Naive thymus-derived CD8-positive, alpha-beta T cell (primary cell): ENCODE measurements around the gene PGPEP1. TPM values are rescaled to one million over a fixed set of nuclear protein-coding genes. Genes with fewer than 3 reads are reported as not detected.
"Not testable (repeated sequence)": the region's sequence is repeated elsewhere in the genome, so short reads cannot be mapped to it uniquely, and the experiment has no call there.

Experiments
- ATAC-seq, 2 donors: fragments of 150-1000 bp; cut with Tn5 transposase in 1 of 2; sonication (Bioruptor Pico), chemical (Tn5 transposase) in 1 of 2; 1 replicate in 1 of 2; 2 replicates in 1 of 2; pipeline ENCODE4 v1.10.0; 2021; ENCODE audit warnings: mild to moderate bottlenecking in 2 of 2, moderate library complexity in 2 of 2
- POLR2A ChIA-PET: fragments of 350-600 bp; sonication (Branson Sonifier 250); formaldehyde crosslinking; loops from one replicate; lab custom pipeline; 2021; ENCODE audit warnings: antibody characterized with exemption; lab: Charles Lee
- DNase-seq, 10 donors: peaks; one replicate each; pipeline versions ENCODE4 v3.0.0 to v3.0.0-alpha.2; 2020 to 2022
- H3K27ac Mint-ChIP-seq, 10 donors: one replicate each; pipeline ENCODE4 v1.8.0; 2020 to 2022; ENCODE audit warnings: mild to moderate bottlenecking in 10 of 10, mixed read lengths in 10 of 10, moderate library complexity in 4 of 10, inconsistent platforms in 1 of 10
- H3K27me3 Mint-ChIP-seq, 5 donors: one replicate each; pipeline ENCODE4 v1.8.0; 2021 to 2022; ENCODE audit warnings: mixed read lengths in 5 of 5
- H3K36me3 Mint-ChIP-seq, 3 donors: one replicate each; pipeline ENCODE4 v1.8.0; 2020 to 2022; ENCODE audit warnings: mixed read lengths in 3 of 3, mild to moderate bottlenecking in 2 of 3, inconsistent platforms in 1 of 3
- H3K4me1 Mint-ChIP-seq, 4 donors: one replicate each; pipeline ENCODE4 v1.8.0; 2021 to 2022; ENCODE audit warnings: mixed read lengths in 4 of 4
- H3K4me3 Mint-ChIP-seq, 10 donors: one replicate each; pipeline ENCODE4 v1.8.0; 2020 to 2022; ENCODE audit warnings: mild to moderate bottlenecking in 10 of 10, mixed read lengths in 10 of 10, moderate library complexity in 6 of 10, inconsistent platforms in 1 of 10
- H3K9me3 Mint-ChIP-seq, 9 donors: one replicate each; pipeline ENCODE4 v1.8.0; 2020 to 2022; ENCODE audit warnings: mixed read lengths in 9 of 9, mild to moderate bottlenecking in 3 of 9, inconsistent platforms in 1 of 9, moderate library complexity in 1 of 9
- polyA plus RNA-seq, 3 donors: library from polyadenylated mRNA; unstranded; fragments of 300-500 nt; fragmentation: Illumina TruSeq; gene quantifications; one replicate each; pipeline ENCODE4 v1.2.3, GENCODE V29; 2021
- total RNA-seq, 8 experiments: library from RNA in 2 of 8; stranded (reverse) in 2 of 8; gene quantifications; one replicate each; pipeline ENCODE4 v1.2.3 and lab custom pipeline; 2021 to 2026

Gene PGPEP1
- total and polyA plus RNA-seq, 5 experiments from 2014 or later, result 9.3 to 61.0 (median 11.9) TPM

DNA sequence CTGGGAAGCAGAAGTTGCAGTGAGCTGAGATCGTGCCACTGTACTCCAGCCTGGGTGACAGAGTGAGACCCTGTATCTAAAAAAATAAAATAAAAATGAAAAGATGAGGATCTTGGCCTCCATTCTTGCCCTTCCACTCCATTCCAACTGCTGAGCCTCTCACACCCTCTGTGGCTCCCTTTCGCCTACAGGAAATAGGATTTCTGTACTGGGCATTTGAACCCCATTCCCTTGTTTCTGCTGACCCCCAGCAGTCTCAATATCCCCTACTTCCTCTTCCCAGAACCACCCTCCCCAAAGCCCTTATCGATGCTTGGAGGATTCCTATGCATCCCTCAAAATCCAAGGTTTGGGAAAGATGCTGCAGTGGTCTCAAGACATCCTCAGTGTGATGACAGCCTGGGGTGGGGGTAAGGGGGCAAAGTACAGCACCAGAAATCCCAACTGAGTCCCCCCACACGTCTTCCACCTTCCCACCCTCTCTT is 33.1 kb downstream of the PGPEP1 start:
- Mint-ChIP-seq H3K4me3 (peak overlapping the region in 1 of 10 donors; percentile 36), H3K36me3 (peaks cover 0 to 2% (median 0%) of the 10 kb centered on the region in 3 donors), H3K27ac (peak overlapping the region in 5 of 10 donors; percentile 25 to 67 (median 46)), H3K4me1 (peaks cover 4 to 15% (median 10%) of the 10 kb centered on the region in 4 donors), H3K27me3 (no peaks in the 10 kb centered on the region), H3K9me3 (no peaks in the 10 kb centered on the region)
- POLR2A ChIA-PET, result no interaction called here
- ATAC-seq (no peak), DNase-seq (no peak)

DNA sequence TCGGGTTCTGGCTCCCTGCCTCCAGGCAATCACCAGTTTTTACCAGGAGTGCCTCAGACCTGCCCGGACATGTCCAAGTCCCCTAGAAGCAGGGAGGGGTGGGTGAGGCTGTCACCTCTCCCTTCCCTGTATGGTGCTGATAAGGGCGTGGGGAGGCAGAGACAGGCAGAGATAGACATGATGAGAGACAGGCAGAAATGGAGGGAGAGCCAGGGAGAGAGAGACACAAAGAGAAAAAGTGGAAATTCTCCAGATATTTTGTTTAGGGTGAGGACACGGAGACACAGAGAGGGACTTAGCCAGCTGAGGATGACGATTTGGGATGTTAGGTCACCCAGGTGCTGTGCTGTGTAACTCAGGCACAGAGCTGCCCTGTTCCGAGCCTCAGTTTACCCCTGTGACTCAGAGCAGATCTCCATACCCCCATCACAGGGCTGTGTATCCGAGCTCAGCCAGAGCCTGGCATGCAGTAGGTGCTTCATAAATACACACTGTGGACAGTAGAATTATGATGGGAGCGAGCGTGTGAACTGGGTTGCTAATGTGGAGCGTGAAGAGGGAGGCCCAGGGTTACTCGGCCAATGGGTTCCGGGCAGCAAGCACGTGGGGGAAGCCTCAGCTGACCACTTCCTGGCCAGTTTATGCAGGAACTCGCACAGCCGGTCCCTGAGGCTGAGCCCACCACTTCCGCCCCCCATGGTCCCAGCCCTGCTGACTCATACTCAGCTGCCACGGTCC is 33.7 kb downstream of the PGPEP1 start:
- Mint-ChIP-seq H3K27me3 (no peaks in the 10 kb centered on the region), H3K9me3 (no peaks in the 10 kb centered on the region), H3K4me1 (peaks cover 4 to 15% (median 10%) of the 10 kb centered on the region in 4 donors), H3K36me3 (peaks cover 0 to 2% (median 0%) of the 10 kb centered on the region in 3 donors), H3K27ac (peak overlapping the region in 5 of 10 donors; percentile 4 to 67 (median 36)), H3K4me3 (peak overlapping the region in 3 of 10 donors; percentile 0 to 36 (median 34))
- ATAC-seq, result peak; percentile 44 to 57
- peak in 1 of 10 donors; percentile 57 for DNase-seq
- POLR2A ChIA-PET, result no interaction called here

DNA sequence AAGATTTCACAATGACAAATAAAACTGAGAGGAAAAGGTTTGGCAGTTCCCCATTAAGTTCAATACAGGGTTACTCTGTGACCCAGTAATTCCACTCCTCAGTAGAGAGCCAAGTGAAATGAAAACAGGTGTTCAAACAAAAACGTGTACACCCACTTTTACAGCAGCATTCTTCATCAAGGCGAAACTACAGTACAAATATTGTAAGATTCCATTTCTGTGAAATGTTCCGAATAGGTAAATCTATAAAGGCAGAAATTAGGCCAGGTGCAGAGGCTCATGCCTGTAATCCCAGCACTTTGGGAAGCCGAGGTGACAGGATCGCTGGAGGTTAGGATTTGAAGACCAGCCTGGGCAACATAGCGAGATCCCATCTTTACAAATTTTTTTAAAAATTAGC is 36.6 kb downstream of the PGPEP1 start:
- ATAC-seq (no peak), DNase-seq (no peak)
- H3K9me3 Mint-ChIP-seq, result no peaks in the 10 kb centered on the region
- no peaks in the 10 kb centered on the region for H3K36me3 Mint-ChIP-seq
- H3K27me3 Mint-ChIP-seq, result peaks cover 0 to 7% (median 1%) of the 10 kb centered on the region in 5 donors
- POLR2A ChIA-PET, result interaction anchor here (0.7 kb wide), 1 partner anchor 140 kb away, joined by 5 read pairs; no protein-coding TSS in a partner anchor
- H3K4me1 Mint-ChIP-seq, result peaks cover 2 to 15% (median 10%) of the 10 kb centered on the region in 4 donors
- no peak overlapping the region for H3K27ac Mint-ChIP-seq
- H3K4me3 Mint-ChIP-seq, result no peak overlapping the region

DNA sequence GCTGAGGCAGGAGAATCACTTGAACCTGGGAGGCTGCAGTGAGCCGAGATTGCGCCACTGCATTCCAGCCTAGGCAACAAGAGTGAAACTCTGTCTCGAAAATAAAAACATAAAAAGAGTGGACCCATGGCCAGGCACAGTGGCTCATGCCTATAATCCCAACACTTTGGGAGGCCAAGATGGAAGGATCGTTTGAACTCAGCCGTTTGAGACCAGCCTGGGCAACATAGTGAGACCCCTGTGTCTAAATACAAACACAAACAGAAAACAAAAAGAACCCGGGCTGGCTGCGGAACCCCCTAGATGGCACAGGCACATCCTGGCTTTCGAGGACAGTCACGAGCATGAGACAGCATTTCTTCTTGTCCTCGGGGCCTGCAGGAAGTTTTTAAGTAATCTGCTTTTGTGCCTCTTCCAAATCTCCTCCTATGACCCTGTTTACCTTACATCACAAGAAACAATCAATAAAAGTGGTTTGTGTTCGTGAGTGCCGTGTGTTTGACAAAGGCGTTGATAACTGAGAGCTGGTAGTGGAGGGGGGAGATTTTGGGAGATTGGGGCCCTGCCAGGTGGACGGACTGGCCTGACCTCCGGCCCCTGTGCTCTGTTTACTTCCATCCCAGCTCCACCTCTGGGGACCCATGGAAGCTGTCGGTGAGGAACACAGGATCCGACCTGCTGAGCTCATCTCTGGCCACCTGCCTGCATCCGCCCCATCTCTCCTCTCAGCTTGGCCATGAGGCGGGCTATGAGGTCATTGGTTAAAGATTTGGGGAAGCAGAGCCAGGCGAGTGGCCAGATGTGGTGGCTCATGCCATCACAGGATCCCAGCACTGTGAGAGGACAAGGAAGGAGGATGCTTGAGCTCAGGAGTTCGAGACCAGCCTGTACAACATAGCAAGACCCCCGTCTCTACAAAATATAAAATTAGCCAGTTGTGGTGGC is 39.7 kb downstream of the PGPEP1 start:
- no peaks in the 10 kb centered on the region for H3K36me3 Mint-ChIP-seq
- H3K4me1 Mint-ChIP-seq, result no peaks in the 10 kb centered on the region
- ATAC-seq, result no peak
- no peaks in the 10 kb centered on the region for H3K9me3 Mint-ChIP-seq
- no peak overlapping the region for H3K4me3 Mint-ChIP-seq
- DNase-seq, result no peak
- peak overlapping the region in 1 of 10 donors; percentile 44 for H3K27ac Mint-ChIP-seq
- peaks cover 4 to 33% (median 10%) of the 10 kb centered on the region in 5 donors for H3K27me3 Mint-ChIP-seq
- POLR2A ChIA-PET, result no interaction called here

DNA sequence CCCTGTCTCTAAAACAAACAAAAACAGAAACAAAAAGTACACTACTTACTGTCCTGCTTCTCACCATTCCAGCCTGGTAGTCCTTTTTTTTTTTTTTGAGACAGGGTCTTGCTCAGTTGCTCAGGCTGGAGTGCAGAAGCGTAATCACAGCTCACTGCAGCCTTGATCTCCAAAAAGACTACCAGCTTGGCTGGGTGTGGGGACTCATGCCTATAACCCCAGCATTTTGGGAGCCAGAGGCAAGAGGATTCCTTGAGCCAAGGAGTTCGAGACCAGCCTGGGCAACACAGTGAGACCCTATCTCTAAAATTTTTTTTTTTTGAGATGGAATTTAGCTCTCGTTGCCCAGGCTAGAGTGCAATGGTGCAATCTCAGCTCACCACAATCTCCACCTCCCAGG is 40.4 kb downstream of the PGPEP1 start:
- H3K9me3 Mint-ChIP-seq, result no peaks in the 10 kb centered on the region
- POLR2A ChIA-PET, result interaction anchor here (0.7 kb wide), 1 partner anchor 329 kb away, joined by 4 read pairs; no protein-coding TSS in a partner anchor

DNA sequence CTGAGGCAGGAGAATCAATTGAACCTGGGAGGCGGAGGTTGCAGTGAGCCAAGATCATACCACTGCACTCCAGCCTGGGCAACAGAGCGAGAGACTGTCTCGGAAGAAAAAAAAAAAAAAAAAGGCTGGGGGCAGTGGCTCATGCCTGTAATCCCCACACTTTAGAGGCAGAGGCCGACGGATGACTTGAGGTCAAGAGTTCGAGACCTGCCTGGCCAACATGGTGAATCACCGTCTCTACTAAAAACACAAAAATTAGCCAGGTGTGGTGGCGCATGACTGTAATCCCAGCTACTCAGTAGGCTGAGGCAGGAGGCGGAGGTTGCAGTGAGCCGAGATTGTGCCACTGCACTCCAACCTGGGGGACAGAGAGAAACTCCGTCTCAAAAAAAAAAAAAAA is 43.2 kb downstream of the PGPEP1 start:
- POLR2A ChIA-PET, result interaction anchor here (0.5 to 1.7 kb wide), 3 partner anchors 9 to 339 kb away, joined by 3 to 6 read pairs (median 4); no protein-coding TSS in a partner anchor
- H3K4me1 Mint-ChIP-seq, result peaks cover 0 to 13% (median 7%) of the 10 kb centered on the region in 4 donors
- H3K27me3 Mint-ChIP-seq, result peaks cover 10 to 58% (median 20%) of the 10 kb centered on the region in 5 donors
- H3K4me3 Mint-ChIP-seq, DNase-seq, H3K9me3 Mint-ChIP-seq, H3K27ac Mint-ChIP-seq, H3K36me3 Mint-ChIP-seq, ATAC-seq: not testable (repeated sequence)

More for the DNA sequence above, 40.4 kb downstream of the PGPEP1 start:
- H3K4me1 Mint-ChIP-seq, result no peaks in the 10 kb centered on the region
- DNase-seq (no peak), ATAC-seq (no peak)
- peak overlapping the region in 1 of 10 donors; percentile 44 for H3K27ac Mint-ChIP-seq
- H3K27me3 Mint-ChIP-seq, result peaks cover 4 to 41% (median 18%) of the 10 kb centered on the region in 5 donors
- no peak overlapping the region for H3K4me3 Mint-ChIP-seq
- no peaks in the 10 kb centered on the region for H3K36me3 Mint-ChIP-seq

DNA sequence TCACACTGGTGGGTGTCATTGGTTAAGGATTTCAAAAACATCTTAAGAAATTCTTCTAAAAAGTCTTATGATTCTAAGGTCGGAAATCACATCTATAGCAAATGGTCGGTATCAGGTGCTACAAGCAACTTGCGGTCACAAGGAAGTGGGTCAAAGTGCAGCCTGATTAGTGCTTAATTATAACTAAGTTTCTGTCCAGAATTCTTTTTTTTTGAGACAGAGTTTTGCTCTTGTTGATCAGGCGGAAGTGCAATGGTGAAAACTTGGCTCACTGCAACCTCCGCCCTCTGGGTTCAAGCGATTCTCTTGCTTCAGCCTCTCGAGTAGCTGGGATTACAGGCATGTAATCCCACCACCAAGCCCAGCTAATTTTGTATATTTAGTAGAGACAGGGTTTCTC is 44.4 kb downstream of the PGPEP1 start:
- H3K27ac Mint-ChIP-seq, result peak overlapping the region in 1 of 10 donors; percentile 2

DNA sequence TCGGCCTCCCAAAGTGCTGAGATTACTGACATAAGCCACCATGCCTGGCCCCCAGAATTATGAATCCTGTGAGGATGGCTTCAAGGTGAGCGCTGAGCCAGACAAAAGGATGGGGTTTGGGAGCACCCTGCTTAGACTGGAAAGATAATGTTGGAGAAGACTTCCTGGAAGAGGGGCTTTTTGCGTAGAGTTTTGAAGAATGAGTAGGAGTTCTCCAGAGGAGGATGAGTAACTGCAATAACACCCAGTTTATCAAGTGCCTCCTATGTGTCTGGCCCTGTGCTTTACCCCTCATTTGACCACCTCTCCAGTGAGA is 44.9 kb downstream of the PGPEP1 start:
- Mint-ChIP-seq H3K4me1 (peaks cover 0 to 17% (median 8%) of the 10 kb centered on the region in 4 donors), H3K4me3 (no peak overlapping the region), H3K36me3 (no peaks in the 10 kb centered on the region), H3K27me3 (peaks cover 10 to 57% (median 20%) of the 10 kb centered on the region in 5 donors), H3K27ac (no peak overlapping the region), H3K9me3 (no peaks in the 10 kb centered on the region)
- POLR2A ChIA-PET, result no interaction called here
- ATAC-seq (no peak), DNase-seq (no peak)

More for the DNA sequence above, 44.4 kb downstream of the PGPEP1 start:
- H3K36me3 Mint-ChIP-seq, result no peaks in the 10 kb centered on the region
- H3K9me3 Mint-ChIP-seq, result no peaks in the 10 kb centered on the region
- ATAC-seq (no peak), DNase-seq (no peak)
- H3K27me3 Mint-ChIP-seq, result peaks cover 11 to 58% (median 20%) of the 10 kb centered on the region in 5 donors
- H3K4me3 Mint-ChIP-seq, result no peak overlapping the region
- H3K4me1 Mint-ChIP-seq, result peaks cover 0 to 17% (median 8%) of the 10 kb centered on the region in 4 donors
- POLR2A ChIA-PET, result no interaction called here

DNA sequence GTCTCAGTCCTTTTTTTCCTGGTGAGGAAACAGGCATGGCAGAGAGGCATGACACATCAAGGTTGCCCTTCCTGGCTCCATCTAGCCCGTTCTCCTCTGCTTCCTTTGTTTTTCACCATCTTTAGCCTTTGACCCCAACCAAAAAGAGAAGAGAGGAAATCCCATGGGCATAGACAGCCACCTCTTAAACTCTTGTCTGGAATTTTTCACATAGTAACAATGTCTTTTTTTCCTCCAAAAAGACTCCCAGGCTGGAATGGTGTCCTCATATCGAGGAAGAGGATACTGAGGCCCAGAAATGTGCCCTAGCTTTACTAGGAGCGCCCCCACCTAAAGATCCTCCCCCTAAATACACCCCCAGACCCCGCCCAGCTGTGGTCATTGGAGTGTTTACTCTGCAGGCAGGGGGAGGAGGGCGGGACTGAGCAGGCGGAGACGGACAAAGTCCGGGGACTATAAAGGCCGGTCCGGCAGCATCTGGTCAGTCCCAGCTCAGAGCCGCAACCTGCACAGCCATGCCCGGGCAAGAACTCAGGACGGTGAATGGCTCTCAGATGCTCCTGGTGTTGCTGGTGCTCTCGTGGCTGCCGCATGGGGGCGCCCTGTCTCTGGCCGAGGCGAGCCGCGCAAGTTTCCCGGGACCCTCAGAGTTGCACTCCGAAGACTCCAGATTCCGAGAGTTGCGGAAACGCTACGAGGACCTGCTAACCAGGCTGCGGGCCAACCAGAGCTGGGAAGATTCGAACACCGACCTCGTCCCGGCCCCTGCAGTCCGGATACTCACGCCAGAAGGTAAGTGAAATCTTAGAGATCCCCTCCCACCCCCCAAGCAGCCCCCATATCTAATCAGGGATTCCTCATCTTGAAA is 45.5 kb downstream of the PGPEP1 start, which contains the start of gene GDF15:
Gene GDF15 (plus strand): TSS at position 484 of the 868 bp plus-strand sequence. CDS start 32 bp downstream, at position 516.
- H3K9me3 Mint-ChIP-seq, result no peaks in the 10 kb centered on the region

DNA sequence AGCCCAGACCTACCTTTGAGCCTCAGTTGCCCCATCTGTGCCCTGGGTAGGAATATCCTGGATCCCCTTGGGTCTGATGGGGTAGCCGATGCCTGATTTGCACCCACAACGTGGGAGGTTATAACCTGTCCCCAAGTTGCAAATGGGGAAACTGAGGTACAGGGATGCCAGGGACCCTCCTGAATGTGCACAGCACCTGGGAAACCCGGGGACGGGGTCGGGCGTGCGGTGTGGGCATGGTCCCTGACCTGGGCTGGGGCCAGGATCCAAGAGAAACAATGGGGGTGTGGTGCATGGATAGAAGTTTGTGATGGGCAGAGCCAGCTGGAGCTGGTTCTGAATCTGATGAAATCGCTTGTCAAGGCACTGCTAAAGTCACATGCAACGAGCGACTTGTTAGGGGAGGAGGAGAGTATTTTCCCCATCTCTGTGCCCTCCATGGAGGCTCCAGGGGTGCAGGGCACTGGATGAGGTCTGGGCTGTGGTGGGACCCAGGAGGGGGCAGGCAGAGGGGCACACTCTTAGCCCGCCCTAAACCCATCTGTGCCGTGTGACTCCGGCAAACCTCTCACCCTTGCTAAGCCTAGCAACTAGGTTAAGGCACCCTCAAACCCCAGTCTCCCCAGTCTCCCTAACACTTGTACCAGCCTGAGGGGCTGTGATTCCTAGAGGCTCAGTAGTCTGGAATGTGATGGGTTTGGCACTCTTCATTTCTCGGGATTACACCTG is 46.3 kb downstream of the PGPEP1 start:
- H3K27me3 Mint-ChIP-seq, result peaks cover 10 to 62% (median 25%) of the 10 kb centered on the region in 5 donors
- ATAC-seq (no peak), DNase-seq (no peak)
- peak overlapping the region in 1 of 10 donors; percentile 40 for H3K27ac Mint-ChIP-seq
- peaks cover 0 to 17% (median 8%) of the 10 kb centered on the region in 4 donors for H3K4me1 Mint-ChIP-seq
- POLR2A ChIA-PET, result interaction anchor here (0.7 kb wide), 1 partner anchor 52 kb away, joined by 6 read pairs; no protein-coding TSS in a partner anchor
- H3K36me3 Mint-ChIP-seq, result no peaks in the 10 kb centered on the region
- H3K4me3 Mint-ChIP-seq, result peak overlapping the region in 2 of 10 donors; percentile 4 to 75
- no peaks in the 10 kb centered on the region for H3K9me3 Mint-ChIP-seq

More for the DNA sequence above, 45.5 kb downstream of the PGPEP1 start, which contains the start of gene GDF15:
- POLR2A ChIA-PET, result no interaction called here
- DNase-seq, result peak in 3 of 10 donors; percentile 12 to 33 (median 30)
- Mint-ChIP-seq H3K4me1 (peaks cover 0 to 17% (median 8%) of the 10 kb centered on the region in 4 donors), H3K27me3 (peaks cover 10 to 61% (median 23%) of the 10 kb centered on the region in 5 donors), H3K4me3 (peak within 1 kb of the TSS in 1 of 10 donors; percentile 4), H3K27ac (peak within 1 kb of the TSS in 1 of 10 donors; percentile 40), H3K36me3 (no peaks in the 10 kb centered on the region)
- ATAC-seq, result no peak
